Caco-2 (cell line): ENCODE results near the gene METTL15. TPM values are rescaled to one million over a fixed set of nuclear protein-coding genes. Genes with fewer than 3 reads are reported as not detected.
"Not testable (repeated sequence)": the region's sequence is repeated elsewhere in the genome, so short reads cannot be mapped to it uniquely, and the experiment has no call there.

Experiments
- BruUV-seq: library from RNA; stranded (reverse); fragments of 400-500 nt; replicated peaks from 2 replicates; lab custom pipeline; 2021; lab: Mats Ljungman, UMichigan
- CTCF ChIA-PET: fragments of 300-600 bp; sonication (Branson Sonifier 250); formaldehyde crosslinking; loops from one replicate; lab custom pipeline; 2022; ENCODE audit warnings: antibody characterized with exemption; lab: Charles Lee
- POLR2A ChIA-PET: fragments of 300-600 bp; sonication (Branson Sonifier 250); formaldehyde crosslinking; loops from one replicate; lab custom pipeline; 2022; ENCODE audit warnings: antibody characterized with exemption; lab: Charles Lee
- DNase-seq, 2 experiments: peaks; one replicate each; pipeline versions ENCODE4 v3.0.0 to v3.0.0-alpha.2; 2020 to 2022
- H3K27me3 ChIP-seq: replicated peaks from 2 replicates; pipeline ENCODE4 v1.6.0; 2011; ENCODE audit warnings: low read length; ENCODE audit not compliant: control insufficient read depth, insufficient read depth
- H3K36me3 ChIP-seq: 2 replicates; pipeline ENCODE4 v1.5.1; 2011; ENCODE audit warnings: low read length; ENCODE audit not compliant: control insufficient read depth, insufficient read depth
- H3K4me1 ChIP-seq: fragments of 250-450 bp; sonication (Bioruptor Pico); 2 replicates; pipeline ENCODE4 v1.5.1; 2020; ENCODE audit warnings: mild to moderate bottlenecking
- H3K4me3 ChIP-seq: 2 replicates; pipeline ENCODE4 v1.5.1; 2011; ENCODE audit warnings: low read depth, mild to moderate bottlenecking, control low read depth, low read length
- H3K9me3 ChIP-seq: fragments of 250-450 bp; sonication (Bioruptor Pico); 2 replicates; pipeline ENCODE4 v1.5.1; 2020; ENCODE audit warnings: mild to moderate bottlenecking, moderate library complexity
- H3K27ac Mint-ChIP-seq: one replicate; pipeline ENCODE4 v1.8.0; 2022; ENCODE audit warnings: mixed read lengths; ENCODE audit not compliant: unreplicated experiment
- H3K27me3 Mint-ChIP-seq: one replicate; pipeline ENCODE4 v1.8.0; 2022; ENCODE audit warnings: mixed read lengths; ENCODE audit not compliant: insufficient read depth, unreplicated experiment
- H3K36me3 Mint-ChIP-seq: one replicate; pipeline ENCODE4 v1.8.0; 2022; ENCODE audit warnings: mild to moderate bottlenecking, mixed read lengths; ENCODE audit not compliant: insufficient read depth, unreplicated experiment
- H3K4me1 Mint-ChIP-seq: one replicate; pipeline ENCODE4 v1.8.0; 2022; ENCODE audit warnings: low read depth, mixed read lengths; ENCODE audit not compliant: unreplicated experiment
- H3K4me3 Mint-ChIP-seq: one replicate; pipeline ENCODE4 v1.8.0; 2022; ENCODE audit warnings: mild to moderate bottlenecking, moderate library complexity, mixed read lengths; ENCODE audit not compliant: unreplicated experiment
- H3K9me3 Mint-ChIP-seq: one replicate; pipeline ENCODE4 v1.8.0; 2022; ENCODE audit warnings: mixed read lengths; ENCODE audit not compliant: unreplicated experiment
- CTCF ChIP-seq, 2 experiments: fragments of 200-600 bp in 1 of 2; IDR thresholded peaks; 1 replicate in 1 of 2; 2 replicates in 1 of 2; pipeline versions ENCODE4 v1.5.1 to v1.8.0; 2011 to 2022; ENCODE audit warnings: antibody characterized with exemption in 1 of 2, control low read depth in 1 of 2, inconsistent platforms in 1 of 2, low read depth in 1 of 2, low read length in 1 of 2, mild to moderate bottlenecking in 1 of 2, moderate library complexity in 1 of 2; ENCODE audit not compliant: insufficient read depth in 1 of 2, severe bottlenecking in 1 of 2, unreplicated experiment in 1 of 2
- intact Hi-C: fragments of 100-400 bp; cut with micrococcal nuclease; formaldehyde crosslinking; loops from one replicate; pipeline ENCODE4 v1.10.0; 2022; ENCODE audit not compliant: unreplicated experiment
- total RNA-seq: library from RNA; stranded (reverse); gene quantifications from 2 replicates; pipeline ENCODE4 v1.2.3, GENCODE V29; 2022

Gene METTL15
- total RNA-seq, 1 experiment from 2014 or later = 14.4 TPM

GRCh38 chr11:28289444-28289843 lies 181.3 kb downstream of the METTL15 start:
- ChIA-PET POLR2A (no interaction called here), CTCF (no interaction called here)
- intact Hi-C loops = no loop called here
- H3K27me3 Mint-ChIP-seq = no peaks in the 10 kb centered on the region
- DNase-seq = no peak
- no peaks in the 10 kb centered on the region for H3K9me3 ChIP-seq
- BruUV-seq = no TSS peak
- H3K4me3 Mint-ChIP-seq = no peak overlapping the region
- H3K4me1 ChIP-seq = no peaks in the 10 kb centered on the region
- no peaks in the 10 kb centered on the region for H3K27me3 ChIP-seq
- no peak overlapping the region for H3K27ac Mint-ChIP-seq
- no peaks in the 10 kb centered on the region for H3K9me3 Mint-ChIP-seq
- H3K36me3 ChIP-seq = no peaks in the 10 kb centered on the region
- no peaks in the 10 kb centered on the region for H3K4me1 Mint-ChIP-seq
- H3K4me3 ChIP-seq = no peak overlapping the region
- no peaks in the 10 kb centered on the region for H3K36me3 Mint-ChIP-seq
- no peak for TF ChIP-seq CTCF (IDR thresholded peaks at IDR 0.05; ENCODE audit: insufficient read depth in 1 of 2, low read depth in 1 of 2, low read length in 1 of 2, severe bottlenecking in 1 of 2, unreplicated experiment in 1 of 2)

GRCh38 chr11:28290995-28291394 lies 182.8 kb downstream of the METTL15 start:
- H3K27me3 ChIP-seq, H3K4me3 Mint-ChIP-seq, H3K27ac Mint-ChIP-seq, CTCF ChIA-PET, H3K36me3 Mint-ChIP-seq, POLR2A ChIA-PET, DNase-seq, H3K4me1 ChIP-seq, H3K4me3 ChIP-seq, intact Hi-C loops, H3K4me1 Mint-ChIP-seq, H3K9me3 ChIP-seq, H3K27me3 Mint-ChIP-seq, H3K9me3 Mint-ChIP-seq, BruUV-seq, H3K36me3 ChIP-seq: not testable (repeated sequence)

DNA sequence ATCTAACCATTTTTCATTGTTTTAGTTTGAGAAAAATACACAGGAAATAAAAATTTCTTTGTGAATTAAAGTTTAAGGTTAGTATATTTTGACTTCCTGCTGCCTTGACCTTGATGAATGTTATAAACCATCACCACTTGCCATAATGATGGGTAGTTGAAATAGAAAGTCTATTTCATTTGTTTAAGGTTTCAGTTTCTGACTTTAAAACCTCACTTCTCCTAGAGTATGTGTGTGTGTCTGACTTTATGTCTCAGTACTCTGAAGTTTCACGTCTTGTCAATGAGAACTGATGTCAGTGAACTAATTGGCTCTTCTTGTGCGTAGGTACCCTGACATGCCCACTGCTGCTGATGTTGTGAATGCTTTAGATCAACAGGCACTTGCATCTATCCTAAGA lies 188.2 kb downstream of the METTL15 start:
- Mint-ChIP-seq H3K4me3 (no peak overlapping the region), H3K36me3 (no peaks in the 10 kb centered on the region), H3K27ac (no peak overlapping the region), H3K27me3 (no peaks in the 10 kb centered on the region), H3K9me3 (no peaks in the 10 kb centered on the region), H3K4me1 (no peaks in the 10 kb centered on the region)
- no peaks in the 10 kb centered on the region for H3K27me3 ChIP-seq
- DNase-seq = no peak
- no peaks in the 10 kb centered on the region for H3K9me3 ChIP-seq
- H3K4me1 ChIP-seq = no peaks in the 10 kb centered on the region
- CTCF ChIA-PET = no interaction called here
- POLR2A ChIA-PET = no interaction called here
- intact Hi-C loops = no loop called here
- no peak for TF ChIP-seq CTCF (IDR thresholded peaks at IDR 0.05; ENCODE audit: insufficient read depth in 1 of 2, low read depth in 1 of 2, low read length in 1 of 2, severe bottlenecking in 1 of 2, unreplicated experiment in 1 of 2)
- no peaks in the 10 kb centered on the region for H3K36me3 ChIP-seq
- H3K4me3 ChIP-seq = no peak overlapping the region
- BruUV-seq = no TSS peak

DNA sequence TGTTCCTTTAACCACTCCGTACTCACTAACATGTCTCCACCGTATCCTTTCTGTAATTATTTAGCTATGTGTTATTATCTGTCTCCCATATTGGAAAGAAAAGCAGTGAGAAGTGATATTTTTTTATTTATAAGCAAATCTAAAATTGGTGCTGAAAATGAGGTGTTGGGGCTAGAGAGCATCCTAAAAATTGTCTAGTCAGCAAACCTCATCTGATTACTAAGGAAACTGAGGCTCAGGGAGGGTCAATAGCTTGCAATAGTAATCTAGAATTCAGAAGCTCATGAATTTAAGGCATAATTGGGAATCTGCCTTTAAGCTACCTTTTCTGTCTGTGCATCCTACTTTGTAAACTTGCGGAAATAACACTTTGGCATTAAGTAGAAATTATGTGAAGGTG lies 190.0 kb downstream of the METTL15 start:
- no peak overlapping the region for H3K27ac Mint-ChIP-seq
- intact Hi-C loops = no loop called here

More for the DNA sequence above, 190.0 kb downstream of the METTL15 start:
- CTCF ChIA-PET = no interaction called here
- H3K9me3 Mint-ChIP-seq = no peaks in the 10 kb centered on the region
- no peak for DNase-seq
- Histone ChIP-seq H3K9me3 (no peaks in the 10 kb centered on the region), H3K4me3 (no peak overlapping the region), H3K36me3 (no peaks in the 10 kb centered on the region), H3K27me3 (no peaks in the 10 kb centered on the region), H3K4me1 (no peaks in the 10 kb centered on the region)
- H3K4me1 Mint-ChIP-seq = no peaks in the 10 kb centered on the region
- no peak overlapping the region for H3K4me3 Mint-ChIP-seq
- H3K27me3 Mint-ChIP-seq = no peaks in the 10 kb centered on the region
- BruUV-seq = no TSS peak
- TF ChIP-seq CTCF (IDR thresholded peaks at IDR 0.05; ENCODE audit: insufficient read depth in 1 of 2, low read depth in 1 of 2, low read length in 1 of 2, severe bottlenecking in 1 of 2, unreplicated experiment in 1 of 2) = no peak
- POLR2A ChIA-PET = no interaction called here
- H3K36me3 Mint-ChIP-seq = peaks cover 6% of the 10 kb centered on the region
